Head of caudate nucleus (tissue), 42 donors: ENCODE measurements around the gene L2HGDH.

ENCODE experiments used
- DNase-seq, 42 donors: peaks; one replicate each; pipeline versions ENCODE4 v3.0.0 to v3.0.0-alpha.2; 2020 to 2021; ENCODE audit warnings: mixed read lengths in 7 of 42
- intact Hi-C: fragments of 100-400 bp; cut with DNase I; formaldehyde crosslinking; loops from one replicate; pipeline ENCODE4 v1.15.0; 2022

Gene L2HGDH

DNA sequence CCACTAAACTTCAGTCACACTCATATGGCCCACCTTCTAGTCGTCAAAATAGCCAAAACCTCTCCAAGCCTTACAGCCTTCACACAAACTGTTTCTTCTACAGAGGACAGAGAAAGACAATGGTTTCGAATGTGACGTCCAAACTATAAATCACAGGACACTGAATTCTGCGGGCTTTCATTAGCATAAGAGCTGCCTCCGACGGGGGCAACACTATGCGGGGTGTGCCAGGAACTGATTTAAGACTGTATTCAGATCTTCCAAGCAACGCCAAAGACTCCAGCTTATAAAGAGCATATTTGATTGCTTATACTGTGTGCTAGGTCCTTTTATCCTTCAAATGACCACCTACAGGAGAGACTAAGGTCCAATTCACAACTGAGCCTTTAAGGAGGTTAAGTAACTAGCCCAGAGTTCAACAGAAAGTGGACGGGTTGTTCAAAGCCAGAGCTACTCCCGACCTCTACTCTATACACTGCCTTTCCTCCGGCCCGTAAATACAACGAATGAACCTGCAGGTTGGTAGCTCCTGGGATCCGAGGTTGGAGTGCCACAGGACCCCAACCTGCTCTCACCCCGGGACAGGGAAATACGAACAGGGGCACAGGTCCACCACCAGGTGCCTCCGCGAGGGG is 575 bp downstream of the L2HGDH start:
- intact Hi-C loops: loop anchor here (5.0 to 10.0 kb wide), 2 partner anchors 79 to 83 kb away; partner anchors contain the start of genes CDKL1 and SOS2
- peak in 1 of 42 donors; percentile 36 for DNase-seq

DNA sequence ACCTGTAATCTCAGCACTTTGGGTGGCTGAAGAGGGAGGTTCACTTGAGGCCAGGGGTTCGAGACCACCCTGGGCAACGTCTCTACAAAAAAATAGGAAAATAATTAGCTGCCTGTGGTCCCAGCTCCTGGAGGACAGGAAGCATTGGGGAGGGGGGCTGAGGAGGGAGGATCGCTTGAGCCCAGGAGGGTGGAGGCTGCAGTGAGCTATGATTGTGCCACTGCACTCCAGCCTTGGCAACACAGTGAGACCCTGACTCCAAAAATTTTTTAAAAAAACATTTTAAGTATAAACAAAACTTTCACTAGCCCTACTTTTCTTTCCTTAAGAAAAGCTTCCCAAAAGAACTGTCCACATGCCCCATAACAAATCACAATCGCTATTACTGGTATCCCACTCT is 1.6 kb downstream of the L2HGDH start:
- intact Hi-C loops: loop anchor here (5.0 to 10.0 kb wide), 2 partner anchors 78 to 84 kb away; partner anchors contain the start of genes CDKL1 and SOS2
- DNase-seq: no peak

DNA sequence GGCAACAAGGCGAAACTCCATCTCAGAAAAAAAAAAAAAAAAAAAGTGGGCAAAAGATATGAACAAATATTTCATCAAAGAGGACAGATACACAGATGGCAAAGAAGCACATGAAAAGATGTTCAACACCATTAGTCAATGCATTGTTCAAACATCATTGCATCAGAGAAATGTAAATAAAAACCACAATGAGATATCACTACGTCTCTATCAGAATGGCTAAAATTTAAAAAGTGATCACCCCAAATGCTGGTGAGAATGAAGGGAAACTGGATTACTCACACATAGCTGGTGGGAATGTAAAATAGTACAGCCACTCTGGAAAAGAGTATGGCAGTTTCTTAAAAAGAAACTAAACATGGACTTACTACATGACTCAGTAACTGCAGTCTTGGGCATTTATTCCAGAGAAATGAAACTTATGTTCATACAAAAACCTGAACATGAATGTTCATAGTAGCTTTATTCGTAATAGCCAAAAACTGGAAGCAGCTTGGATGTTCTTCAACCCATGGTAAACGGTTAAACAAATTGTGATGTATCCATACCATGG is 3.6 kb downstream of the L2HGDH start:
- DNase-seq: no peak
- intact Hi-C loops: no loop called here

DNA sequence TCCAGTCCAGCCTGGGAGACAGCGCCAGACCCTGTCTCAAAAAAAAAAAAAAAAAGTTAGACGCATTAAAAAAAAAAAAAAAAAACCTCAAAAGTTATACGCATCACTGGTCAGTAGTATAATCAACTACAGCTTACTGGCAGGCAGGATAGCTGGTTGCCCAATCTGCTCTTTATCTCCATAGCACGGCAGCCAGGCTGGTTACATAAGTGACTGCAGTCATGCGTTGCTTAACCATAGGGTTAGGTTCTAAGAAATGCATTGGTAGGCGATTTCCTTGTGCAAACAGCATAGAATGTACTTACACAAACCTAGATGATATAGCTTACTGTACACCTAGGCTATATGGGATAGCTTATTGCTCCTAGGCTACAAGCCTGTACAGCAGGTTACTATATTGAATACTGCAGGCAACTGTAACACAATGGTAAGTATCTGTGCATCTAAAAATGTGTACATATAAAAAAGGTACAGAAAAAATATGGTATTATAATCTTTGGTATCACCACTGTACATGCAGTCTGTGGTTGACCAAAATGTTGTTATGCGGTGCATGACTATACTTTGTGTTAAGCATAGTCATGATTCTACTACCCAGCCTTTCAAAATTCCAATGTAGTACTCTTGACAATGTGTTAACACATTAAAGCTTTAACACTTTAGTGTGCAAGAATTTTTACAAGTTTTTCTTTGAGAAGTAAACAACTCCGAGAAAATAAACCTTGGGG is 8.1 kb downstream of the L2HGDH start:
- intact Hi-C loops: no loop called here
- DNase-seq: peak in 15 of 42 donors; percentile 11 to 56 (median 28)

DNA sequence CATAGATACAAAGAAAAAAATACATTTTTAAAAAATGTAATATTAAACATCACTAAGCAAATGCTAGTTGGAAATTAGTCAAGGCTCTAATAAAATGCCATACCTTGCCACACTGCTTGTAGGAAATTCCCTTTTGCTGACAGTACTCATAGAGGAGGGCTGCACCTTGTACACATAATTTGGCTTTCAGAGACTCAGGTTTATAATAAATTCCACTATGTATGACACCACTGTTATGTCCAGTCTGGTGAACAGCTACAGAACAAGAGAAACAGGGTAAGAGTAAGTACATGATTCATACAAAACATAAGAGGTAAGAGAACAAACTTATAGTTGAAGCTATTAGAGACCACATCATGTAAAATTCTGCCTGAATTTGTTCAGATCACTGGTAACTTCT is 10.1 kb downstream of the L2HGDH start:
- intact Hi-C loops: no loop called here
- DNase-seq: no peak

DNA sequence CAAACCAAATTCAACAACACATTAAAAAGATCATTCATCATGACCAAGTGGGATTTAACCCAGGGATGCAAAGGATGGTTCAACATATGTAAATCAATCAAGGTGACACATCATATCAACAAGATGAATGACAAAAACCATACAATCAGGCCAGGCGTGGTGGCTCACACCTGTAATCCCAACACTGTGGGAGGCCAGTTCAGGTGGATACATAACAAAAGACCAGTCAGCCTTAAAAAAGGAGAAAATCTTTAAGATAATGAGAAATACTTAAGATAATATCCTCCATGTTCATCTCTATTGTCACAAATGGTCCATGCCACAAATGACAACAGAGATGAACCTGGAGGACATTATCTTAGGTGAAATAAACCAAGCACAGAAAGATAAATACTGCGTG is 12.4 kb downstream of the L2HGDH start:
- intact Hi-C loops: no loop called here
- no peak for DNase-seq

DNA sequence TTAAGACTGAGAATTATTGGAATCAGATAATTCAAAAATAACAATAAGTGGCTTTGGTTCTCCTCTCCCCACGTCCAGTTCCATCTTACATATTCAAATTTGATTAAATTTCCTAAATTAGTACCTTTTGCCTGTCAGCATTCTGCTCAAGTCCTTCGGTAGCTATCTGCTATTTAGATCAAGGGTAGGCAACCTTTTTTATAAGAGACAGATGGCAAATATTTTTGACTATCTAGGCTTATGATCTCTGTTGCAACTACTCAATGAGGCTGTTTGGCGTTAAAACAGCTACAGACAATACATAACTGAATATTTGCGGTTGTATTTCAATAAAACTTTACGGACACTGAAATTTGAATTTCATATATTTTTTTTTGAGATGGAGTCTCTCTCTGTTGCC is 21.7 kb downstream of the L2HGDH start:
- intact Hi-C loops: no loop called here
- no peak for DNase-seq

DNA sequence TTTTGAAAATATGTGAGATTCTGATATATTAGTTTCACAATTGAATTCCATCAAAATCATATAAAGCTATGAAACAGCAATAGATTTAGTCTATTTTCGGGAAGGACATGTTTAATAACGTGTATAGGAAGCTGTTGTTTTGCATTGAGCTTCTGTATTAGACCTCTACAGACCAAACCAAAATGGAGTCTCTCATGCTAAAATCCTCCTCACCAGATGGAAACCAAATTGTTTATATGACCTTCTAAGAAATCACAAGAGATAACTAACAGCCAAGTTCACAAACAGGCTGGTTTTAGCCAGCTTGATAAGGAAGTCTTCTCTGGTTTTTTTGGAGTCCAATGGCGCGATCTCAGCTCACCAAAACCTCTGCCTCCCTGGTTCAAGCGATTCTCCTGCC is 23.9 kb downstream of the L2HGDH start:
- intact Hi-C loops: no loop called here
- no peak for DNase-seq

DNA sequence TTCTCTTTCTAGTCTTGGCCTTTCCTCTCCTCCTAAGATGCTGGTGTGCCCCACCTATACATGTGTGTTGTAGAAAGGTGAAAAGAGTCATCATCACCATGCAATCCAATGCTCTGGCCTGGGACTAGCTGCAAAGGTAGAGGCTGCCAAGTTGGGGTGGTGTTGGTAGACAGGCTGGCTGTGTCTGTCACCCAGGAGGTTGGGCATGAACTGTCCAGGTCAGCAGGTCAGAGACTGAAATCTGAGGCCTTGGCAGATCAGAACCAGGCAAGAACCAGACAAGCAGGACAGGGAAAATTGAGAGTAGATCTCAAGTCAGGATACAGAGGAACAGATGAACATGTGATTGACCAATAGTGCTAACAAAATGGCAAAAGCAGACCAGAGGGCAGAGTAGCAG is 26.2 kb downstream of the L2HGDH start:
- intact Hi-C loops: no loop called here
- DNase-seq: no peak

DNA sequence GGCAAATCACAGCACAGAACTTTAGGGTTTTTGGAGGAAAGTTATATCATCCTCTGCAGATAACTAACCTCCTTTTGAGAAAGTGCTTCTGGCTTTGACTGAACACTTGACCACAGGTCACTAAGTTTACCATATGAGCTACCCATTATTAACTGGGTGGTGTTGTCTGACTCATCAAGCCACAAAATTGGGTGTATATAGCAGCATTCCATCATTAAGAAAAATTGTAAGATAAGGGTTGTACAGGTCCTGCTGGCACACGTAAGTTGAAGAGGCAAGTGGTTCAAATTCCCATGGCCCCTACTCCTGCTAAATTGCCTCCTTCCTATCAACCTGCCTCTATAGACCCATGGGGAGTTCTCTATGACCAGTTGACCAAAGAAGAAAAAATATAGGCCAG is 39.5 kb downstream of the L2HGDH start:
- intact Hi-C loops: no loop called here
- DNase-seq: no peak

DNA sequence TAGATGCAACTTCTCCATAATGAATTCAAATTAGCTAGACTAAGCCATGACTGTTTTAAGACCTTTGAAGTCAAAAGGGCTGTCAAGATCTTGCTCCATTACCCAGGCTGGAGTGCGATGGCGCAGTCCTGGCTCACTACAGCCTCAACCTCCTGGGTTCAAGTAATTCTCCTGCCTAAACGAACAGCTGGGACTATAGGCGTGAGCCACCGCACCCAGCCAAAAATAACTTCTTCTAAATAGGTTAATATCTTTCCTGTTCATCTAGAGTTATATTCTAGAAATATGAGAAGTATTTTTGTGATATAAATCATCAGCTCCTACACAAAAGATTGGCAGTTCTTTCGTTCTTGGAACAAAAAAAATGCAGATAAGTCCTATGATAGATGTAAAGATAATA is 41.1 kb downstream of the L2HGDH start:
- DNase-seq: peak in 27 of 42 donors; percentile 2 to 68 (median 34)
- intact Hi-C loops: no loop called here

DNA sequence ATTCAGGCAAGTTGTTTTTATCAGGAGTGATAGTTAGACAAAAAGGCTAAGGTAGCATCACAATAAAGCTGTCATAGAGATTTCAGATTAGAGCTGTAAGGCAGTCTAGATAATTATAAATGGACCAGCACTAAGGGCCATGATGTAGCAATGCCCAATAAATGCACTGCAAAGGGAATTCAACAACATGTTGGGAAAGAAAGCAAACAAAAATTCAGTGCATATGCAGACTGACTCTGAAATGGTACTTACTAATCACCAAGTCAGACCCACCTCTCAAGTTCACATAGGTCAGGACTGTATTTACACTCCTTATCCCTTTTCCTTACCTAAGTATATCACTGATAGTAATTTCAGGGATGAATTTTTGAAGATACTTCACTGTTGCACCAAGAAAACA is 47.0 kb downstream of the L2HGDH start:
- intact Hi-C loops: no loop called here
- no peak for DNase-seq

DNA sequence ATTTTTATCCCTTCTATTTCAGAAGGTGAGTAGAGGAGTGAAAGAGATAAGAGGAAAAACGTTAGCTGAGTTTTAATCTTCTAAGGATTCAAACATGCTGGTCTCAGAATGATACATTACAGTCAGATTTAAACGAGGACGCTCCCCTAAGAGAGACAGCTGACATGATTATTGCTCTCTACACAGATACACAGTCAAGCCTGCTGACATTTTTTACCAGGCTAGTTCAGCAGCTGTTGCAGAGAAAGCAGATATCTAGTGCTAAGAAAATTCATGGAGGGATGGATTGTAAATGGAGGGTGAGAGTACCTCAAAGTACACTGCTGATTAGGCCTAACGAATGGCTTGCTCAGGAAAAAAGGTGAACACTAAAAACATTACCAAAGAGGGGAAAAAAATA is 48.7 kb downstream of the L2HGDH start:
- intact Hi-C loops: no loop called here
- no peak for DNase-seq

DNA sequence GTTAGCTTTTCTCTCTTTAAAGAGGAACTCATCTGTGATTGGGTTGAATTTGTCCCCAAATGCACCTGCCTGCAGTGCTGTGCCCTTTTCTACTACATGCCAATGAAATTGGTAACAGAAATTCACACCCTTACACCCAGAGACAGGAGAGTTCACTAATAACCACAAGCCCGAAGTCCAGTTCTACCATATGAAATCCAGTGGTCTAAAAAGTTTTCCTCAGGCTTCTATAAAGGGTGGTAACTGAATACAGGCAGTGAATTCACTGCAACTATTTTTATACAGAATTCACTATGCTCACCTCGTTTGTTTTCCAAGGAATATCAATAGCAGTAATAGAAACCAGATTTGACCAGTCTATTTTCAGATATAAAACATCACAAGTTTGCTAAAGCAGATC is 49.2 kb downstream of the L2HGDH start:
- intact Hi-C loops: no loop called here
- peak in 1 of 42 donors; percentile 12 for DNase-seq

DNA sequence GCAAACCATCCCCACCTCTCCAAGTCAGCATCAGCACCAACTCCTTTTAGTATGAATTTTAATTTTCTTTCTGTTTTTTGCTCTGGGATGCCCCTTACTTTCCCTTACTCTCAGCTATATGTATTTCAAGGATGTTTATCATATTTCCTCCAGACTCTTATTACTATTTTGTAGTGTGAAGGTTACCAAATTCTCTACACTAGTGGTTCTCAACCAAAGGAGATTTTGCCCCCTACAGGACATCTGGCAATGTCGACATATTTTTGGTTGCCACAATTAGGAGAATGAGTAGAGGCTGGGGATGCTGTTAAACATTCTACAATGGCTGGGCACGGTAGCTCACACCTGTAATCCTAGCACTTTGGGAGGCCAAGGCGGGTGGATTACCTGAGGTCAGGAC is 51.5 kb downstream of the L2HGDH start:
- DNase-seq: peak in 5 of 42 donors; percentile 5 to 48 (median 26)
- intact Hi-C loops: no loop called here

DNA sequence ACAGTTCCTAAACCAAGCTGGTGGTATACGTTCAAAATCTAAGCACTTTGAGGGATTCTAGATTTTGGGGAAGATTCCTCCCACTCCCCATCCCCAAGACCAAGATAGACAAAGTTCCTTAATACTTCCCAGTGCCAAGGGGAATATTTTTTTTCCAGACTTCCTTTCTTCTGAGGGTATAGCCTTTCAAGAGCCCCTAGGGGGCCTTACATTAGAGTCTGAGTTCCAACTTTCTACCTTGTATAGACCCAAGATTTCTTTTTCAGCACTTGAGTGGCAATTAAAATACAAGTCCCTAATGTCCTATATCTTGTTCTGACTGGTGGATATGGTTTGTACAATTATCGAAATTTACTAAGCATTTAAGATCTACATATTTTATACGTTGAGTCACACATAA is 52.0 kb downstream of the L2HGDH start:
- intact Hi-C loops: no loop called here
- DNase-seq: no peak

DNA sequence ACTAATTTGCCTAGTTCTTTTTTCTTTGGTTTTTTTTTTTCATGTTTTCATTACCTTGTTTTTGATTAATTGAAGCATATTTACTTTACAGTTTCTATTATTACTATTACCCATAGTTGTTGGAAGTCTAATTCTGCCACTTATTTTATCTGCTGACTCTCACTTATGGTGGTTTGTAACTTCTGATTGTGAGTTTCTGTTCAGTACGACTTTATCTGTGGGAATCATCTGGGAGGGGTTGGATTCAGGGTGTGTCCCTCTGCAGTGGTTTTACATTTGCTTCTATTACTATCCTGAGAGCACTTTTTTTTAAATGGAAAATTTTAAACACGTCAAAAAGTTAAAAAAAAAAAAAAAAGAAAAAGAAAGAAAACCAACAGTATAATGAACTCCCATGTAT is 54.3 kb downstream of the L2HGDH start:
- intact Hi-C loops: no loop called here
- no peak for DNase-seq

DNA sequence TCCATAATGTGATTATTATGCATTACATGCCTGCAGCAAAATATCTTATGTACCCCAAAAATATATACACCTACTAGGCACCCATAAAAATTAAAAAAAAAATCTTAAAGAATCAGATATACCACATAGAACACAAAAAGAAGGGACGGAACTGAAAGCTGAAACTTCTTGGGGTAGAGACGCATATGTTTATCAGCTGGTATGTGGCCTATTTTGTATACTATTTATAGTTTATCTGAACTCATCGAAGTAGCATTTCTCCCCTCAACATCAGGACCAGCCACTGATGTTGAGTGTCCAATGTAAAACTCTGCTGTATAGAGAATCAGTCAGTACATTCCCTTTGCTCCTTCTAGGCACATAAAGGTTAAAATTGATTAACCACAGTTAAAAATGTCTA is 57.8 kb downstream of the L2HGDH start:
- no peak for DNase-seq
- intact Hi-C loops: no loop called here

DNA sequence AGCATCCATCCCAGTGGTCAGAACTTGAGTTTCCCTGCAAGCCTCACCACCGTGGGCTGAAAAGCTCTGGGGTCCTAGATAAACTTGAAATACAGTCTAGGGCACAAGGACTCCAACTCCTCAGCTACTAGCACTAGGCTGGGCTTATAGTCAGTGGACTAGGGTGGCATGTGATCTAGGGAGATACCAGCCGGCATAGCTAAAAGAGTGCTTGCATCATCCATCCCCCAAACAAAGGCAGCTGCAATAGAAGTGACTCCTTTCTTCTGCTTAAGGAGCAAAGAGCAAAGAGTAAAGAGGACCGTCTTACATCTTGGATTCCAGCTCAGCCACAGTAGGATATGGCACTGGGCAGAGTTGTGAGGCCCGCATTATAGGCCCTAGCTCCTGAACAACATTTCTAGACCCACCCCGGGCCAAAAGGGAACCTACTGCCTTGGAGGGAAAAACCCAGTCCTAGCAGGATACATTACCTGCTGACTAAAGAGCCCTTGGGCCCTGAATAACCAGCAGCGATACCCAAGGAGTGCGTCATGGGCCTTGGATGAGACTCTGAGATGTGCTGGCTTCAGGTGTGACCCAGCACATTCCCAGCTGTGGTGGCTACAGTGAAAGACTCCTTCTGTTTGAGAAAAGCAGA is 62.8 kb downstream of the L2HGDH start:
- intact Hi-C loops: no loop called here
- no peak for DNase-seq

DNA sequence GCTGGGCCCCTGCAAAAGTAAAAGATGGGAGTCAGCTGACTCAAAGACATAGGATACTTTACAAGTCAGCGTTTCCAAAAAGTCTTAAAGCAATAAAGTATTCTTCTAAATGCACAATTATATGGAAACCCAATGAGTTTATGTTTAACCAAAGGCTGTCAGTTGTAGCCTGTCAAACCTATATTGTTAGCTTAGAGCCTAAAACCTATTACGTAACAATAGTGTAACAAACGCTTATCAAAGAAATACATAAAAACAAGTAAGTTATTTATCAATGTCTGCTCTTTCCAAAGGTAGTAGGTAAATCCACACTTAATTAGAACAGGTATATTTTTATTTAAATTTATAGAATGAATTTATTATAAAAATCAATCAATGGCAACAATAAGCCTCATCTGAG is 64.8 kb downstream of the L2HGDH start:
- intact Hi-C loops: no loop called here
- DNase-seq: no peak
